Limb (tissue), 2 donors: ENCODE measurements around the gene KLF11.
A peak's percentile ranks its signal among the peaks of the same experiment; 100 is the strongest.

Experiments used
- DNase-seq, 2 donors: peaks; one replicate each; pipeline ENCODE4 v3.0.0-alpha.2; 2016; ENCODE audit errors: extremely low spot score in 2 of 2

Gene KLF11

GRCh38 chr2:10041711-10042110 lies 1.6 kb upstream of the KLF11 start:
- no peak for DNase-seq

- peak; percentile 42 to 79 for DNase-seq
Observed at GRCh38 chr2:10042301-10043161, 819 bp upstream of the KLF11 start.

GRCh38 chr2:10043906-10044601 lies 704 bp downstream of the KLF11 start:
- peak; percentile 89 to 97 for DNase-seq

- DNase-seq: no peak
Observed at GRCh38 chr2:10045561-10046355, 2.4 kb downstream of the KLF11 start.

- no peak for DNase-seq
Observed at GRCh38 chr2:10046931-10047330, 3.6 kb downstream of the KLF11 start.

- DNase-seq: no peak
Observed at GRCh38 chr2:10047616-10048500, 4.5 kb downstream of the KLF11 start.

- DNase-seq: peak in 1 of 2 donors; percentile 81
Observed at GRCh38 chr2:10048501-10049171, 5.3 kb downstream of the KLF11 start.

- no peak for DNase-seq
Observed at GRCh38 chr2:10052216-10052615, 8.9 kb downstream of the KLF11 start.

GRCh38 chr2:10053351-10053750 lies 10.0 kb downstream of the KLF11 start:
- no peak for DNase-seq

- DNase-seq: no peak
Observed at GRCh38 chr2:10054424-10054823, 11.1 kb downstream of the KLF11 start.

GRCh38 chr2:10054976-10055375 lies 11.6 kb downstream of the KLF11 start:
- DNase-seq: no peak

GRCh38 chr2:10056439-10056838 lies 13.1 kb downstream of the KLF11 start:
- DNase-seq: peak in 1 of 2 donors; percentile 26

GRCh38 chr2:10057231-10058107 lies 14.1 kb downstream of the KLF11 start:
- DNase-seq: peak; percentile 69 to 76

- no peak for DNase-seq
Observed at GRCh38 chr2:10058251-10059015, 15.1 kb downstream of the KLF11 start.

- no peak for DNase-seq
Observed at GRCh38 chr2:10059016-10059351, 15.6 kb downstream of the KLF11 start.

GRCh38 chr2:10059552-10060335 lies 16.4 kb downstream of the KLF11 start:
- no peak for DNase-seq

- no peak for DNase-seq
Observed at GRCh38 chr2:10061221-10061925, 18.0 kb downstream of the KLF11 start.
